Measurements from ENCODE around the gene CLRN3.

The CLRN3 gene

GRCh38 chr10:127911218-127911866 is 18.6 kb upstream of the CLRN3 start:
- Histone ChIP-seq H2BK15ac (replicated peaks; ENCODE audit: low read depth) (no peak overlapping the region), H3K79me2 (ENCODE audit: control insufficient read depth, insufficient read depth, low read length) (no peaks in the 10 kb centered on the region), H3K4ac (ENCODE audit: low read depth, low read length) (no peak overlapping the region), H2BK120ac (ENCODE audit: low read depth, low read length) (no peak overlapping the region), H3K23ac (ENCODE audit: low read length) (no peak overlapping the region), H4K5ac (ENCODE audit: low read length) (no peak overlapping the region), H4K8ac (ENCODE audit: low read depth, low read length) (no peak overlapping the region), H3K4me1 (ENCODE audit: control insufficient read depth, low read depth, low read length) (no peaks in the 10 kb centered on the region), H2AK5ac (ENCODE audit: low read length) (no peak overlapping the region), H3K56ac (ENCODE audit: low read length) (no peak overlapping the region), H3K79me1 (ENCODE audit: low read length) (no peaks in the 10 kb centered on the region), H3K4me3 (ENCODE audit: low read length) (no peak overlapping the region), H2BK5ac (ENCODE audit: low read length) (no peak overlapping the region), H3K9ac (ENCODE audit: low read length) (no peak overlapping the region), H3K27me3 (ENCODE audit: insufficient read depth, low read length, poor library complexity) (peaks cover 9% of the 10 kb centered on the region), H3K4me2 (ENCODE audit: low read length) (no peak overlapping the region), H3K36me3 (ENCODE audit: control insufficient read depth, insufficient read depth, low read length) (no peaks in the 10 kb centered on the region), H3K27ac (ENCODE audit: low read depth, low read length) (no peak overlapping the region), H3K18ac (ENCODE audit: low read length) (no peak overlapping the region)
- WGBS (ENCODE audit: extremely low coverage, insufficient coverage, low lambda C conversion rate) = no CpG with 5 or more reads among the region's 10 CpGs
- DNase-seq = no peak

DNA sequence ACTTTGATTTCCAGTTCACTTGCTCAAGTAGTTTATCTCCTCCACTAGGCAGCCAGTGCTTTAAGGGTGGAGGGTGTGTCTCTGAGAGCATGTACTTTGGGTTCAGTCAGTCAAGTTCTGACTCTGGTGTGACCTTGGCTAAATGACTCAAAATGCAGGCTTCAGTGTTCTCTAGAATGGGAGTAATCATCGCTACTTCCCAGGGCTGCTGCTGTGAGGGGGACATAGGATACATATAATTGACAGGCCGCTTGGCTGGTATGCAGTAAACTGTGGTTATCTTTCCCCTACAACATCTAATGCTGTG is 17.7 kb upstream of the CLRN3 start:
- no peak for DNase-seq
- H3K18ac ChIP-seq (ENCODE audit: low read length) = no peak overlapping the region
- no peaks in the 10 kb centered on the region for H3K79me2 ChIP-seq (ENCODE audit: control insufficient read depth, insufficient read depth, low read length)
- no peaks in the 10 kb centered on the region for H3K36me3 ChIP-seq (ENCODE audit: control insufficient read depth, insufficient read depth, low read length)
- H3K27me3 ChIP-seq (ENCODE audit: insufficient read depth, low read length, poor library complexity) = peaks cover 9% of the 10 kb centered on the region
- no CpG with 5 or more reads among the region's 2 CpGs for WGBS (ENCODE audit: extremely low coverage, insufficient coverage, low lambda C conversion rate)
- H3K79me1 ChIP-seq (ENCODE audit: low read length) = no peaks in the 10 kb centered on the region
- H3K4me3 ChIP-seq (ENCODE audit: low read length) = no peak overlapping the region
- H2AK5ac ChIP-seq (ENCODE audit: low read length) = no peak overlapping the region
- no peak overlapping the region for H3K27ac ChIP-seq (ENCODE audit: low read depth, low read length)
- no peaks in the 10 kb centered on the region for H3K4me1 ChIP-seq (ENCODE audit: control insufficient read depth, low read depth, low read length)
- no peak overlapping the region for H4K8ac ChIP-seq (ENCODE audit: low read depth, low read length)
- no peak overlapping the region for H3K23ac ChIP-seq (ENCODE audit: low read length)
- H2BK15ac ChIP-seq (replicated peaks; ENCODE audit: low read depth) = no peak overlapping the region
- no peak overlapping the region for H3K4me2 ChIP-seq (ENCODE audit: low read length)
- no peak overlapping the region for H2BK5ac ChIP-seq (ENCODE audit: low read length)
- no peak overlapping the region for H3K9ac ChIP-seq (ENCODE audit: low read length)
- H3K56ac ChIP-seq (ENCODE audit: low read length) = no peak overlapping the region
- H2BK120ac ChIP-seq (ENCODE audit: low read depth, low read length) = no peak overlapping the region
- H3K4ac ChIP-seq (ENCODE audit: low read depth, low read length) = no peak overlapping the region
- no peak overlapping the region for H4K5ac ChIP-seq (ENCODE audit: low read length)

DNA sequence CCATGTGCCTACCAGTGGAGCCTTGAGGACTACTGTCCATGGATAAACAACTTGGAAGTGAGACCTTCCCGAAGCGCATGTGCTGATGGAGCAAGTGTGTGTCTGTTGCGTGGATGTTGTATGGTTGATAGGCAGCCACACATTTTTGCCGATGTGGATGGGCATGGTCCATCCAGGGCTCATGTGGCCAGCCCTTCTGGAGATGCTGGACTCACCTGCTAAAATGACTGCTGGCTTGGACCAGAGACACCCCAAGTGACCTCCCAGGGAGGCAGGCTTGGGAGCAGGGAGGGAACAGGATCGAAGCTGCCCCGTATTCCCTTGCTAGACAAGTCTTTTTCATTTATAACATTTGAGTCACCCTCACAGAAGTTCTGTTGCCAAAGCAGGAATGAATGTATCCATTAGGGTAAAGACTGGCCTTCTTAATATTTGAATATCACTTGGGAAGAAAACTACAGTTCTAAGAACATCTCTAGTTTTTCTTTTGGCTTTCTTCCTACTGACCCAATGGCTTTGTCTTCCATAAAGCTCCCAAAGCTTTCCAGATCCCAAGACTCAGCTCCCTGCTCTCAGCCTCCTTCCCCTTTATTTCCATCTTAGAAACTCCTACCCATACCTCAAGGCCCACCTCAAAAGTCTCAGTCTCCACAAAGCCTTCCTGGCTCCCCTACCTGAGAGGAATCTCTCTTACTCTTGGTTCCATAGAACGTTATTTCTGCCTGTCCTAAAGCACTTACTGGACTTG is 17.1 kb upstream of the CLRN3 start:
- no peak overlapping the region for H3K4ac ChIP-seq (ENCODE audit: low read depth, low read length)
- H3K9ac ChIP-seq (ENCODE audit: low read length) = no peak overlapping the region
- no peak overlapping the region for H3K4me2 ChIP-seq (ENCODE audit: low read length)
- DNase-seq = no peak
- no peak overlapping the region for H4K8ac ChIP-seq (ENCODE audit: low read depth, low read length)
- H3K4me3 ChIP-seq (ENCODE audit: low read length) = no peak overlapping the region
- H3K18ac ChIP-seq (ENCODE audit: low read length) = no peak overlapping the region
- no peak overlapping the region for H2BK5ac ChIP-seq (ENCODE audit: low read length)
- no peaks in the 10 kb centered on the region for H3K79me2 ChIP-seq (ENCODE audit: control insufficient read depth, insufficient read depth, low read length)
- no peaks in the 10 kb centered on the region for H3K4me1 ChIP-seq (ENCODE audit: control insufficient read depth, low read depth, low read length)
- H4K5ac ChIP-seq (ENCODE audit: low read length) = no peak overlapping the region
- H3K27me3 ChIP-seq (ENCODE audit: insufficient read depth, low read length, poor library complexity) = peaks cover 9% of the 10 kb centered on the region
- H3K27ac ChIP-seq (ENCODE audit: low read depth, low read length) = no peak overlapping the region
- no peak overlapping the region for H2AK5ac ChIP-seq (ENCODE audit: low read length)
- H2BK120ac ChIP-seq (ENCODE audit: low read depth, low read length) = no peak overlapping the region
- H3K36me3 ChIP-seq (ENCODE audit: control insufficient read depth, insufficient read depth, low read length) = no peaks in the 10 kb centered on the region
- no peak overlapping the region for H3K56ac ChIP-seq (ENCODE audit: low read length)
- WGBS (ENCODE audit: extremely low coverage, insufficient coverage, low lambda C conversion rate) = no CpG with 5 or more reads among the region's 7 CpGs
- H2BK15ac ChIP-seq (replicated peaks; ENCODE audit: low read depth) = no peak overlapping the region
- no peak overlapping the region for H3K23ac ChIP-seq (ENCODE audit: low read length)
- no peaks in the 10 kb centered on the region for H3K79me1 ChIP-seq (ENCODE audit: low read length)

DNA sequence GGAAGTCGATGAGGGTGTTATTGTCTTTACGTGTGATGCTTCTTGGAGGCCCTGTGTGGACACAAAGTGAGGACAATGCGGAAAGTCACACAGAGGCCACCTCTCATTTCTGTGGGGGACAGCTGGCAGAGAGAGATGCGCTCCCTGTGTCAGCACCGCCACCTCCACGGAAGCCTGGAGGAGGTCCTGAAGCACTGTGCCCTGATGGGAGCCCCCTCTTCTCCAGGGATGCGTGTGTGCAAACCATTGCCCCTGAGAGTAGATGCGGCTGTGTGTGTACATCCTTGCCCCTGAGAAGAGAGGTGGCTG is 16.2 kb upstream of the CLRN3 start:
- Histone ChIP-seq H3K4me3 (ENCODE audit: low read length) (no peak overlapping the region), H3K79me2 (ENCODE audit: control insufficient read depth, insufficient read depth, low read length) (no peaks in the 10 kb centered on the region), H2BK15ac (replicated peaks; ENCODE audit: low read depth) (no peak overlapping the region), H3K4me1 (ENCODE audit: control insufficient read depth, low read depth, low read length) (no peaks in the 10 kb centered on the region), H3K23ac (ENCODE audit: low read length) (no peak overlapping the region), H3K79me1 (ENCODE audit: low read length) (no peaks in the 10 kb centered on the region), H3K27me3 (ENCODE audit: insufficient read depth, low read length, poor library complexity) (peaks cover 9% of the 10 kb centered on the region), H3K4ac (ENCODE audit: low read depth, low read length) (no peak overlapping the region), H3K18ac (ENCODE audit: low read length) (no peak overlapping the region), H3K27ac (ENCODE audit: low read depth, low read length) (no peak overlapping the region), H2AK5ac (ENCODE audit: low read length) (no peak overlapping the region), H3K56ac (ENCODE audit: low read length) (no peak overlapping the region), H4K8ac (ENCODE audit: low read depth, low read length) (no peak overlapping the region), H2BK120ac (ENCODE audit: low read depth, low read length) (no peak overlapping the region), H3K4me2 (ENCODE audit: low read length) (no peak overlapping the region), H3K9ac (ENCODE audit: low read length) (no peak overlapping the region), H4K5ac (ENCODE audit: low read length) (no peak overlapping the region), H2BK5ac (ENCODE audit: low read length) (no peak overlapping the region), H3K36me3 (ENCODE audit: control insufficient read depth, insufficient read depth, low read length) (no peaks in the 10 kb centered on the region)
- DNase-seq = no peak
- WGBS (ENCODE audit: extremely low coverage, insufficient coverage, low lambda C conversion rate) = no CpG with 5 or more reads among the region's 8 CpGs

GRCh38 chr10:127908106-127908958 is 15.6 kb upstream of the CLRN3 start:
- H4K8ac ChIP-seq (ENCODE audit: low read depth, low read length) = no peak overlapping the region
- no peak overlapping the region for H2BK5ac ChIP-seq (ENCODE audit: low read length)
- no peak overlapping the region for H3K4ac ChIP-seq (ENCODE audit: low read depth, low read length)
- H3K27me3 ChIP-seq (ENCODE audit: insufficient read depth, low read length, poor library complexity) = peaks cover 9% of the 10 kb centered on the region
- no peak overlapping the region for H3K4me3 ChIP-seq (ENCODE audit: low read length)
- H2AK5ac ChIP-seq (ENCODE audit: low read length) = no peak overlapping the region
- H3K79me2 ChIP-seq (ENCODE audit: control insufficient read depth, insufficient read depth, low read length) = no peaks in the 10 kb centered on the region
- no peak overlapping the region for H3K9ac ChIP-seq (ENCODE audit: low read length)
- H4K5ac ChIP-seq (ENCODE audit: low read length) = no peak overlapping the region
- no CpG with 5 or more reads among the region's 13 CpGs for WGBS (ENCODE audit: extremely low coverage, insufficient coverage, low lambda C conversion rate)
- no peak overlapping the region for H2BK120ac ChIP-seq (ENCODE audit: low read depth, low read length)
- H3K79me1 ChIP-seq (ENCODE audit: low read length) = no peaks in the 10 kb centered on the region
- H3K4me2 ChIP-seq (ENCODE audit: low read length) = no peak overlapping the region
- no peaks in the 10 kb centered on the region for H3K36me3 ChIP-seq (ENCODE audit: control insufficient read depth, insufficient read depth, low read length)
- no peaks in the 10 kb centered on the region for H3K4me1 ChIP-seq (ENCODE audit: control insufficient read depth, low read depth, low read length)
- H2BK15ac ChIP-seq (replicated peaks; ENCODE audit: low read depth) = no peak overlapping the region
- H3K56ac ChIP-seq (ENCODE audit: low read length) = no peak overlapping the region
- DNase-seq = no peak
- H3K23ac ChIP-seq (ENCODE audit: low read length) = no peak overlapping the region
- H3K27ac ChIP-seq (ENCODE audit: low read depth, low read length) = no peak overlapping the region
- H3K18ac ChIP-seq (ENCODE audit: low read length) = no peak overlapping the region

Measured in mesendoderm (in vitro differentiated cells).